HG02763 (cell line): ENCODE results near the gene COL28A1.

Source experiments
- ATAC-seq: cut with Tn5 transposase; IDR thresholded peaks from one replicate; pipeline ENCODE4 v1.9.1; 2021; ENCODE audit warnings: mild to moderate bottlenecking, moderate library complexity; ENCODE audit not compliant: unreplicated experiment

The COL28A1 gene

DNA sequence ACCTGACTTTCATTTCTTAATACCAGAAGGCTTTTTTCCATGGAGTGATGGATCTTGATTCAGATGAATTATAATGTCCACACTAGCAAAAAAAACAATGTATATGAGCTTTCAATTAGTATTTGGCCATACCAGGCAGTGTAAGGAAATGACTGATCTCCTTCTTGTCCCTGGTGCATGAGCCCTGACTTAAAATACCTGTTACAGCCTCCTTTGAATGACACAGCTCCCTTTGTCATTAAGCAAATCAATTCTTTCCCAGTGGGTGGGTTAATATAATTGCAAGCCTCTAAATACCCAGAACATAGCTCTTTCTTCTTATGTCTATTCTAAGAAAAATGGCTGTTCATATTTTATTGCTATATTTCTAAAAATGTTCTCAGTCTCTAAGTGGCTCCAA, 188.6 kb downstream of the COL28A1 start:
- no peak for ATAC-seq

- ATAC-seq, result no peak
Observed at GRCh38 chr7:7344583-7344982, 191.1 kb downstream of the COL28A1 start.

DNA sequence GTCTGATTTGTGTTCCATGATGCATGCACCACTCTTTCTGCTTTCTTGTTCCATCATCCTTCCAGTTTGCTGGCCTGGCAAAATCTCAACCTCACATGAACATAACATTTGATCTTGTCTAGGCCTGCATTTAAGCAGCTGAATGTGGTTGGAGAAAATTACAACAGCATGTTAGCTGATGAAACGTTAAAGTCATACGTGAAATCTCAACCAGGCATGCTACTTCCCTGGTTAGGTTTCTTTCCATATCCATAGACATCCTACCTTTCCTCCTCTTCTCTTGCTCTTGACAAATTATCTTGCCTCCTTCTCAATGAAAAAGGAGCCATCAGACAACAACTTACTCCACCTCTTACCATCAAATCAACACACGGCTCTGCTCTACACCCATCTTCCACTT, 199.8 kb downstream of the COL28A1 start:
- ATAC-seq, result no peak

- ATAC-seq, result no peak
Observed at GRCh38 chr7:7335215-7335614, 200.5 kb downstream of the COL28A1 start.

GRCh38 chr7:7333610-7334009, 202.1 kb downstream of the COL28A1 start:
- ATAC-seq, result no peak

DNA sequence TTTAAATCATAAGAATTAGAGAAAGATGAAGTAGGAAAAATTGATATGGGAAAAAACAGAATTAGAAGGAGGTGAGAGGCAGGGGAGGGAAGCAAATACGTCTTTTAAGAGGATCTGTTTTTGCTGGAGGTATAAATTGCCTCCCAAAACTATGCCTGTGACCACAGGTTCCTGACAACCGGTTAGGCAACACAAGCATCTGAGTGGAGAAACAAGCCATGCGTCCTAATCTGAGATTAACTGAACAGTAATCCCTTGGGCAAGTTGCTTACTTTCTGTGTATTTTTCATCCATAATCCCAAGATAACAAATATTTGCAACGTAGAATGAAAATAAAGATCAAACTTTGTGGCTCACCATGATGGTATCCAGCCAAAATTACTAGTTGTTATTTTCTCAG, 204.2 kb downstream of the COL28A1 start:
- no peak for ATAC-seq

DNA sequence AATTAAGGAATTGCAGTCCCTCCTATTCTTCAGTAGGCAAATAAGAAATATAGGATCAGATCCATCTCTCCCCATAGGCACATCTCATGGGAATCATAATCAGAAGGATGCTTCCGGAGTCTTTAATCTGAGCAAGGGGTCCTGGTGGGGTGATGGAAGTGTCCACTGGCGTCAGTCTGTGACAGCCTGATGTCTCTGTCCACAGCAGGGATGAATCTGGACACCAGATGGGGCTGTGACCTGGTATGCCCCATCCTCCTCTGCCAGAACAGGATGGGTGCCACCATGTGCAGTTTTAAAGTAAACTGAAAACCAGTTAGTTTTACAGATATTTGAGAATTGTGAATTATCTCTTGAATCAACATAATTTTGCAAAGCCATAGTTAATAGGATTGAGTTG, 204.7 kb downstream of the COL28A1 start:
- ATAC-seq, result no peak

DNA sequence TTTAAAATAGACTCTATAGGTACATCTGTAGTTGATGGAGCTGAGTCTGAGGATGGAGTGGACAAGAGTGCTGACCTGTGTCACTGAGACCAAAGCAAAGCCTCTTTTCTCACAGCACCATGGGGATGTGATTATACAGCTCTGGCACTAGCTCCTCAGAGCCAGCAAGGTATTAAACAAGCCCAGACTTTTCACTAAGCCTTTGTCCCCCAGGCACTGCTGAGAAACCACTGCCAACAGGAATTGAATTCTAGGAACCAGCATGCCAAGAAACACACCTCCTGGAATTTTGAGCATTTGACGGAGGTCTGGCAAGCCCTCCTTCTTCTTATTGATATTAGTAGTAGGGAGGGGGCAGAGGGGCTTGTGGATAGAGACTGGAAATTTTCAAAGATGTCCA, 206.3 kb downstream of the COL28A1 start:
- ATAC-seq, result no peak

GRCh38 chr7:7327423-7327822, 208.2 kb downstream of the COL28A1 start:
- ATAC-seq, result no peak

DNA sequence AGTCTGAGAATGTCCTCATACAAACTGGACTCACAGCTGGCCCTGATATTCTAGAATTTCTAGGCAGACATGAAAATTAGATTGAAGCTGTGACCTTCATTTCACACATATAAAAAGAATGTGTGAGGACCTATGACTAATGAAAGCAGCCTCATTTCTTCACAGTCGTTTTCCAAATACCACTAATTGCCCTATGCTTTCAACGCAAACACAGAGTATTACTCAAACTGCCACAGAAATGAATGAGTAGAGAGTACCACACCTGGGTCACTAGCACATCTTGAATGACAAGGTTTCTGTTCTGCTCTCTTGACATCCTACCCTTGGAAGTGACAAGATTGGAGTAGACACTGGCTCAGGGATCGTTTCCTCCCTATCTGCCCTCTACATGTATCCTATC, 211.0 kb downstream of the COL28A1 start:
- no peak for ATAC-seq

GRCh38 chr7:7323921-7324320, 211.8 kb downstream of the COL28A1 start:
- ATAC-seq, result no peak

DNA sequence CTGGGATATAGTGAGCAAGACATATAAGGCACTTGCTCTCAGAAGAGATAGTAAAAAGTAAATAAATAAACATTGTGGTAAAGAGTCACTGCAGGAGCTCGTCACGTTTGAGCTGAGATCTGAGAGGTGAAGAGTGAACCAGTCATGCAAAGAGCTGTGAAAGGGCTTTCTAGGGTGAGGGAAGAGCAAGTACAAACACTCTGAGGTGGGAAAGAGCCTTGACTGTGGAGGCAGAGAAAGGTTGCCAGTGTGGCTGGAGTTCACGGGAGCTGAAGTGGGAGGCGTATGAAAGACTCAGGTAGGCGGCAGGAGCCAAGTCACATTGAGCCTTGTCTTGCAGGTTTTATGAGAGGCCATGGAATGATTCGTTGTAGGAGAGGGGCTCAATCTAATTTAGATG, 212.3 kb downstream of the COL28A1 start:
- ATAC-seq, result peak; percentile 44

GRCh38 chr7:7321681-7322080, 214.0 kb downstream of the COL28A1 start:
- ATAC-seq, result peak; percentile 94

DNA sequence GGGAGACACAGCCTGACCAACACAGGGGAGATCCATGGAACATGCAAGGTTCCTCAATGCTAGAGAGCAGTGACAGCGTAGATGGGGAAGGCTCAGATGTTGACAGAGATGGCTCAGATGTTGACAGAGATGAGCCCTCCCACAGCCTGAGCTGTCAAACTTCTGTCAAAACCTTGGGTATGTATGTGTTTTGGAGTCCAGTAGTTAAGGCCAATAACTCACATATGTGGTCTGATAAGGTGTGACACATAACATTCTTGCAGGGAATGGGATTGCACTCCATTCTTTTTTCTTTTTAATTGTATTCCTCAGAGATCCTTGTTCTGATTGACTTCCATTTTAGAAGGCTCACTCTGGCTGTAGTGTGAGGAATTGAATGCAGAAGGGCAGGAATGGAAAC, 217.1 kb downstream of the COL28A1 start:
- ATAC-seq, result no peak

- no peak for ATAC-seq
Observed at GRCh38 chr7:7317850-7318249, 217.8 kb downstream of the COL28A1 start.

GRCh38 chr7:7315851-7316250, 219.8 kb downstream of the COL28A1 start:
- ATAC-seq, result no peak

DNA sequence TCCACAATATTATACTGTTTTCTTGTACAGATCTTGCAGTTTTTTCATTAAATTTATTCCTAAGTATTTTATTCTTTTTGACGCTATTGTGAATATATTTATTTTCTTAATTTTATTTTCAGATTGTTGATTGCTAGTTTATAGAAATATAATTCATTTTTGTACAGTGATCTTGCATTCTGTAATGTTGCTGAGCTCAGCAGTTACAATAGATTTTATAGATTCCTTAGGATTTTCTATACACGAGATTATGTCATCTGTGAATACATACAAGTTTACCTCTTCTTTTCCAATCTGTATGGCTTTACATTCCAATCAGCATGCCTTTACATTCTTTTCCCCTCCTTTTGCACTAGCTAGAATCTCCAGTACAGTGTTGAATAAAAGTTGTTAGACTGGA, 223.3 kb downstream of the COL28A1 start:
- no peak for ATAC-seq

DNA sequence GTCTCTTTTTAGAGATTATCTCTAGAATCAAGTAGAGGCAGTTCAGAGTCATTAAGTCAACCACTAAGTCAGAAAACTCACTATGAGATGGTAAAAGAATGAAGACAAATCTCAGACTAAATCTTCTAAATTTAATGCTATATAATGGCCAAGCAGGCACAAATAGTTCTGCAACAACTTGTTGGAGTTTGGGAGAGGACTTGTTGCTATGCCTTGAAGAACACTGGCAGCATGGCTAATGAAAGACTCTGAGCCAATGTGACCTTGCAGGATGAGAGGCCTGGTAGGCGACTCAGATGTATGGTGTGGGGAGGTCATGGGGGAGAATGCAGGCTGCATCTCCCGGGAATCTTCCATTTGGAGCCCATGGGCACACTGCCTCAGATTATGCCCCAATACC, 224.7 kb downstream of the COL28A1 start:
- ATAC-seq, result no peak

GRCh38 chr7:7309203-7309602, 226.5 kb downstream of the COL28A1 start:
- no peak for ATAC-seq
